Neuronal stem cell (in vitro differentiated cells): ENCODE data around the gene FBXO41.

Source experiments
- DNase-seq: peaks from one replicate; pipeline ENCODE4 v3.0.0-alpha.2; 2013; ENCODE audit warnings: low spot score
- H2AFZ ChIP-seq: one replicate; pipeline ENCODE4 v1.6.1; 2013; ENCODE audit warnings: mild to moderate bottlenecking, low read length, inconsistent platforms
- H2AK5ac ChIP-seq: 2 replicates; pipeline ENCODE4 v1.6.1; 2013; ENCODE audit warnings: low read depth, mild to moderate bottlenecking, inconsistent platforms, low read length, moderate library complexity, mixed read lengths
- H2BK120ac ChIP-seq: 2 replicates; pipeline ENCODE4 v1.6.1; 2013; ENCODE audit warnings: low read depth, mild to moderate bottlenecking, inconsistent platforms, low read length, moderate library complexity, mixed read lengths
- H2BK12ac ChIP-seq: one replicate; pipeline ENCODE4 v1.6.1; 2013; ENCODE audit warnings: low read length, inconsistent platforms
- H2BK15ac ChIP-seq: 2 replicates; pipeline ENCODE4 v1.6.1; 2013; ENCODE audit warnings: mild to moderate bottlenecking, low read length, inconsistent platforms, mixed read lengths
- H2BK5ac ChIP-seq: one replicate; pipeline ENCODE4 v1.6.1; 2013; ENCODE audit warnings: inconsistent platforms, mild to moderate bottlenecking, low read length, moderate library complexity
- H3K14ac ChIP-seq: one replicate; pipeline ENCODE4 v1.6.1; 2013; ENCODE audit warnings: low read length, inconsistent platforms
- H3K18ac ChIP-seq: 2 replicates; pipeline ENCODE4 v1.6.1; 2013; ENCODE audit warnings: low read length, inconsistent platforms
- H3K23ac ChIP-seq: 2 replicates; pipeline ENCODE4 v1.6.1; 2013; ENCODE audit warnings: low read depth, mild to moderate bottlenecking, mixed read lengths, low read length, inconsistent platforms; ENCODE audit not compliant: poor library complexity
- H3K27ac ChIP-seq: replicated peaks from 3 replicates; pipeline ENCODE4 v1.5.1; 2013; ENCODE audit warnings: low read length, inconsistent platforms
- H3K27me3 ChIP-seq, 3 experiments: 2 replicates each; pipeline ENCODE4 v1.6.1; 2013; ENCODE audit warnings: low read length in 3 of 3, mild to moderate bottlenecking in 2 of 3, inconsistent platforms in 1 of 3, low read depth in 1 of 3, mixed read lengths in 1 of 3, moderate library complexity in 1 of 3; ENCODE audit not compliant: control insufficient read depth in 3 of 3, insufficient read depth in 3 of 3
- H3K36me3 ChIP-seq, 2 donors: replicated peaks in 1 of 2; 2 replicates each; pipeline ENCODE4 v1.6.1; 2013; ENCODE audit warnings: low read length in 2 of 2; ENCODE audit not compliant: control insufficient read depth in 2 of 2, insufficient read depth in 2 of 2
- H3K4ac ChIP-seq: 2 replicates; pipeline ENCODE4 v1.6.1; 2013; ENCODE audit warnings: inconsistent platforms, mild to moderate bottlenecking, low read length, moderate library complexity
- H3K4me1 ChIP-seq, 2 donors: 1 replicate in 1 of 2; 2 replicates in 1 of 2; pipeline ENCODE4 v1.6.1; 2013; ENCODE audit warnings: low read length in 2 of 2, low read depth in 1 of 2; ENCODE audit not compliant: control insufficient read depth in 2 of 2, insufficient read depth in 1 of 2
- H3K4me2 ChIP-seq: one replicate; pipeline ENCODE4 v1.6.1; 2013; ENCODE audit warnings: mild to moderate bottlenecking, low read length, inconsistent platforms; ENCODE audit not compliant: insufficient read depth, poor library complexity, severe bottlenecking
- H3K4me3 ChIP-seq, 2 donors: 2 replicates each; pipeline ENCODE4 v1.5.1; 2013; ENCODE audit warnings: low read length in 2 of 2, mild to moderate bottlenecking in 2 of 2, inconsistent platforms in 1 of 2, moderate library complexity in 1 of 2
- H3K79me1 ChIP-seq: one replicate; pipeline ENCODE4 v1.6.1; 2013; ENCODE audit warnings: low read depth, mild to moderate bottlenecking, inconsistent platforms, low read length, moderate library complexity
- H3K9ac ChIP-seq: one replicate; pipeline ENCODE4 v1.6.1; 2013; ENCODE audit warnings: mild to moderate bottlenecking, low read depth, low read length, inconsistent platforms; ENCODE audit not compliant: poor library complexity
- H3K9me3 ChIP-seq, 2 donors: replicated peaks in 1 of 2; 2 replicates each; pipeline versions ENCODE3 to v1.6.1; 2013; ENCODE audit warnings: low read length in 2 of 2, mild to moderate bottlenecking in 2 of 2, inconsistent platforms in 1 of 2, low read depth in 1 of 2, mixed read lengths in 1 of 2, moderate library complexity in 1 of 2; ENCODE audit not compliant: control insufficient read depth in 2 of 2, insufficient read depth in 1 of 2
- H4K8ac ChIP-seq: one replicate; pipeline ENCODE4 v1.6.1; 2013; ENCODE audit warnings: low read depth, mild to moderate bottlenecking, inconsistent platforms, low read length, moderate library complexity
- H4K91ac ChIP-seq: one replicate; pipeline ENCODE4 v1.6.1; 2013; ENCODE audit warnings: low read length, low read depth, mild to moderate bottlenecking, inconsistent platforms; ENCODE audit not compliant: poor library complexity
- WGBS, 2 donors: extraction: QIAGEN DNeasy Blood & Tissue Kit; methylation state at CpG; one replicate each; pipeline ENCODE4 v1.1.7; 2013; ENCODE audit warnings: missing lambda C conversion rate in 2 of 2, mixed read lengths in 1 of 2; ENCODE audit not compliant: insufficient read length in 2 of 2, insufficient replicate concordance in 1 of 2; ENCODE audit errors: extremely low coverage in 2 of 2; 5-methylcytosine and 5-hydroxymethylcytosine counted together

The FBXO41 gene

DNA sequence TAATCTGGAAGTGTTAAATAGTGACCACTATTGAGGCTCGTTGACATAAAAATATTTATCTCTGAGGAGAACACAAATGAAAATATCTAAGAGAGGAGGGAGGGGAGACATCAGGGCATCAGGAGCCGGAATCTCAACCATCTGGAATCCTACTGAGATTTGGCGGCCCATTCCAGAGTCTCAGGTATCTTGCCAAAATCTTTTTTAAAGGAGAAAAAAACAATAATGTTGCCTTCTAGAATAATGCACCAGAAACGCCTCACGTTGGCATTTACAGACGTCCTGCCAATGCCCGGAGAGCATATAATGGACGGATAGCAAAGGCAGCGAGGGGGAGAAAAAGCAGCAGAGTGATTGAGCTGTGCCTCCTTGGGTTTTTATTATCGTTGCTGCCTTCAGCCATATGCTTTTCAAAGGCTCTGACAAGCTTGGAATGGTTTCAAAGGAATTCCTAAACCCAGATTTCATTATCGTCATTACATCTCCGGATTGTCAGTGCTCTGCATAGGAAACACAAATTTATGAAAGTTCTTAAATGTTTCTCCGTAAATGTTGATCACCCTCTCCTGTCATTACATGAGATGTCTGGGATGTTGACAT lies 39.9 kb upstream of the FBXO41 start:
- no peak overlapping the region for H3K27ac ChIP-seq
- peaks cover 0 to 44% (median 0%) of the 10 kb centered on the region in 3 experiments for H3K27me3 ChIP-seq
- no peak overlapping the region for H2BK12ac ChIP-seq
- H3K36me3 ChIP-seq: no peaks in the 10 kb centered on the region
- no peak overlapping the region for H3K23ac ChIP-seq
- H3K4ac ChIP-seq: no peak overlapping the region
- H3K9me3 ChIP-seq: no peaks in the 10 kb centered on the region
- no peak for DNase-seq
- WGBS, 2 donors: no CpG with 5 or more reads among the region's 13 CpGs
- H4K8ac ChIP-seq: no peak overlapping the region
- H4K91ac ChIP-seq: no peak overlapping the region
- no peak overlapping the region for H3K9ac ChIP-seq
- no peaks in the 10 kb centered on the region for H3K79me1 ChIP-seq
- H3K14ac ChIP-seq: no peak overlapping the region
- H3K4me1 ChIP-seq: no peaks in the 10 kb centered on the region
- no peak overlapping the region for H2AFZ ChIP-seq
- no peak overlapping the region for H3K18ac ChIP-seq
- H3K4me2 ChIP-seq: no peak overlapping the region
- H2BK5ac ChIP-seq: no peak overlapping the region
- no peak overlapping the region for H2BK15ac ChIP-seq
- no peak overlapping the region for H2BK120ac ChIP-seq
- H2AK5ac ChIP-seq: no peak overlapping the region
- H3K4me3 ChIP-seq: no peak overlapping the region

DNA sequence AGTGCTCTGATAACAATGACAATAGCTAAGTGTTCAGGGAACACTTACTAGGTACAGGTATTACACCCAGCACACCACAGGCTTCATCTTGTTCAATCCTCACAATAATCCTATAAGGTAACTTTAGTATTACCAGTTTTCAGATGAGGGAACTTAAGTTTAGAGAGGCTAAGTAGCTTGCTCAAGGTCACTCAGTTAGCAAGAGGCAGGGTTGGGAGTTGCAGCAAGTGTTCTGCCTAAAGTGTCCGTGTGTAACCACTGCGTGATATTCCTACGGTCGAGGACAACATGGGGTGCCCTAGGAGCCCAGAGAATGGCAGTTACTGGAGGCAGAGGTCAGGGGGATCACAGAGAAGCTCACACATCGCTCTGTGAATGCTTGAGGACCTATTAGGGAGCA lies 39.3 kb upstream of the FBXO41 start:
- no peaks in the 10 kb centered on the region for H3K4me1 ChIP-seq
- H2BK5ac ChIP-seq: no peak overlapping the region

DNA sequence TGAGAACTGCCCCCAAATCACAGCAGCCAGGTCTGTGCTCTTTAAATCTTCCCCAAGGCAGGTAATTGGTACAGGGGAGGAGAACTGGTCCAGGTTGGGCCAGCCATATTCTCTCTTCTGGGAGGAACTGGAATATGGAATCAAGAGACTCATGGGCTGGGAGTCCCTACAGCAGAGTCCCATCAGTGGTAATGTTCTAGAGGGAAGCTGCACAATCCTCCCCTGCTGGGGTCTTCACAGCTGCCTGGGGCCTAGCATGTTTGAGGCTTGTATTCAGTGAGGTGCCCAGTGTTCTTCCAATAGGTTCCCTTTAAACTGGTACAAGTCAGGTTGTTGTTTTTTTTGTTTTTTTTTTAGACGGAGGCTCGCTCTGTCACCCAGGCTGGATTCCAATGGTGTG lies 30.2 kb upstream of the FBXO41 start:
- H3K4me2 ChIP-seq: no peak overlapping the region
- no peak overlapping the region for H3K23ac ChIP-seq
- H3K36me3 ChIP-seq: no peaks in the 10 kb centered on the region
- no peaks in the 10 kb centered on the region for H3K9me3 ChIP-seq
- no peak overlapping the region for H2BK12ac ChIP-seq
- no peak overlapping the region for H3K14ac ChIP-seq
- no peak overlapping the region for H3K4ac ChIP-seq
- no peak overlapping the region for H4K91ac ChIP-seq
- H3K18ac ChIP-seq: no peak overlapping the region
- no peak overlapping the region for H3K27ac ChIP-seq
- H2BK15ac ChIP-seq: no peak overlapping the region
- peaks cover 0 to 37% (median 0%) of the 10 kb centered on the region in 3 experiments for H3K27me3 ChIP-seq
- no CpG with 5 or more reads among the region's 2 CpGs for WGBS, 2 donors
- H3K4me1 ChIP-seq: no peaks in the 10 kb centered on the region
- H2AK5ac ChIP-seq: no peak overlapping the region
- H4K8ac ChIP-seq: no peak overlapping the region
- no peaks in the 10 kb centered on the region for H3K79me1 ChIP-seq
- no peak overlapping the region for H2BK120ac ChIP-seq
- no peak overlapping the region for H2BK5ac ChIP-seq
- DNase-seq: no peak
- H2AFZ ChIP-seq: no peak overlapping the region
- no peak overlapping the region for H3K9ac ChIP-seq
- no peak overlapping the region for H3K4me3 ChIP-seq

More for the DNA sequence above, 39.3 kb upstream of the FBXO41 start:
- H3K36me3 ChIP-seq: no peaks in the 10 kb centered on the region
- no peak overlapping the region for H2AFZ ChIP-seq
- peak overlapping the region in 1 of 2 donors; percentile 6 for H3K4me3 ChIP-seq
- H3K27ac ChIP-seq: no peak overlapping the region
- no peak overlapping the region for H3K23ac ChIP-seq
- no peak overlapping the region for H4K91ac ChIP-seq
- no peak overlapping the region for H3K4me2 ChIP-seq
- H3K79me1 ChIP-seq: no peaks in the 10 kb centered on the region
- no peak overlapping the region for H2BK15ac ChIP-seq
- no peak overlapping the region for H3K14ac ChIP-seq
- no peaks in the 10 kb centered on the region for H3K9me3 ChIP-seq
- H2BK120ac ChIP-seq: no peak overlapping the region
- H4K8ac ChIP-seq: no peak overlapping the region
- H3K27me3 ChIP-seq: peaks cover 0 to 47% (median 0%) of the 10 kb centered on the region in 3 experiments
- H2BK12ac ChIP-seq: no peak overlapping the region
- H3K4ac ChIP-seq: no peak overlapping the region
- no peak for DNase-seq
- no peak overlapping the region for H3K9ac ChIP-seq
- no CpG with 5 or more reads among the region's 5 CpGs for WGBS, 2 donors
- H3K18ac ChIP-seq: no peak overlapping the region
- no peak overlapping the region for H2AK5ac ChIP-seq

DNA sequence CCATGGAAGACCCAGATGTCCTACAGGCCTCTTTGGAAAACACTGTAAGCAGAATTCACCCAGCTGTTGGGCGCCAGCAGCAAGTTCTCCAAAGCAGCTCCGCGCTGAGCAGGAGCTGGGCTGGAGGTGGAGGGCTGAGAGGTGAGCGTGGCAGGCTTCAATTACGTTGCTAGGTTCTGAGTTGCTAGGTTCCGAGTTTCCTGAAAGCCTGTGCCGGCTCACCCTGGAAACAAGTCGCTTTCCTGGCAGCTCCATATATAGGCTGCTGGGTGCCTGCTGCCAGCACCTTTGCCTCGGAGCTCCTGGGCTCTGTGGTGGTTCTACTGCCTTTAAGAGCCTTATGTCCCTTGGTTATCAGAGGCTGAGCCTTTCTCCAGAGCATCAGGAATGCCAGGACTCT lies 23.4 kb upstream of the FBXO41 start:
- H2BK15ac ChIP-seq: no peak overlapping the region
- H2BK120ac ChIP-seq: no peak overlapping the region
- no peaks in the 10 kb centered on the region for H3K9me3 ChIP-seq
- H3K4ac ChIP-seq: no peak overlapping the region
- no peaks in the 10 kb centered on the region for H3K79me1 ChIP-seq
- no peak overlapping the region for H2AK5ac ChIP-seq
- H2BK12ac ChIP-seq: no peak overlapping the region
- no CpG with 5 or more reads among the region's 9 CpGs for WGBS, 2 donors
- H2BK5ac ChIP-seq: no peak overlapping the region
- DNase-seq: no peak
- H3K27me3 ChIP-seq: peaks cover 0 to 37% (median 3%) of the 10 kb centered on the region in 3 experiments
- H3K9ac ChIP-seq: no peak overlapping the region
- no peak overlapping the region for H3K23ac ChIP-seq
- H4K91ac ChIP-seq: no peak overlapping the region
- H3K27ac ChIP-seq: no peak overlapping the region
- H3K4me3 ChIP-seq: no peak overlapping the region
- H3K4me2 ChIP-seq: no peak overlapping the region
- no peaks in the 10 kb centered on the region for H3K36me3 ChIP-seq
- H2AFZ ChIP-seq: no peak overlapping the region
- H3K18ac ChIP-seq: no peak overlapping the region
- H3K4me1 ChIP-seq: no peaks in the 10 kb centered on the region
- H3K14ac ChIP-seq: no peak overlapping the region
- no peak overlapping the region for H4K8ac ChIP-seq
